ENCODE measurements around the gene SDHA. TPM values are rescaled to one million over a fixed set of nuclear protein-coding genes. Genes with fewer than 3 reads are reported as not detected.

Gene SDHA
- total and polyA plus RNA-seq, 2 of the 8 experiments (the other 6 are each of a cell fraction or from before 2014, with no cell fraction given) = 59.7 to 87.3 TPM

DNA sequence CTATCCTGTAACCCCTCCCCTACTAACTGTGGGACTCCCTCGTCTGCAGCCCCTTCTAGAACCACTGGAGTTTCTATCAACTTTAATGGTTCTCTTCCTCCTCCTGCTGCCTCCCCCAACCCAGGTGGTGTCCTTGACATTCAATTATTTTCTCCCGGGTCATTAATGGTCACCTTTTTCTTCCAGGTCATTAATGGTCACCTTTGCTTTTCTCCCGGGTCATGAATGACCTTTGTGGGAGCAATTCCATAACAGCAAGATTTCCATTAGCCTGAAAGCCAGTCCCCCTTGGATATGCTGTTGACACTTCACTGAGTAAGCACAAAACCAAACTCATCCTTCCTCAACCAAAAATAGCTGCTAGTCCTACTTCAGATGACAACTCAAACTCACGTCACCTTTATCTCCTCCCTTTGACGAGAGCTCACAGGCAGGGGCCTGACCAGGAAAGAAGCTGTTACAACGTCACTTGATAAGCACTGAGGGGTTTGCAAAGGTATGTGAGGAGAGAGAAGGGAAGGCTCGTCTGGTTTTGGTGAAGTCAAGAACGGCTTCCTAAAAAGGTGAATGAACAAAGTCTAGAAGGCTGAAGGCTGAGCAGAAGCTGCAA lies 11.1 kb upstream of the SDHA start (continued):
- no peak for TF ChIP-seq CHD7 (IDR thresholded peaks at IDR 0.05; ENCODE audit: insufficient replicate concordance, low read length)
- TF ChIP-seq, protein P1, sequence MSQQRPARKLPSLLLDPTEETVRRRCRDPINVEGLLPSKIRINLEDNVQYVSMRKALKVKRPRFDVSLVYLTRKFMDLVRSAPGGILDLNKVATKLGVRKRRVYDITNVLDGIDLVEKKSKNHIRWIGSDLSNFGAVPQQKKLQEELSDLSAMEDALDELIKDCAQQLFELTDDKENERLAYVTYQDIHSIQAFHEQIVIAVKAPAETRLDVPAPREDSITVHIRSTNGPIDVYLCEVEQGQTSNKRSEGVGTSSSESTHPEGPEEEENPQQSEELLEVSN (IDR thresholded peaks at IDR 0.05) = no peak
- TF ChIP-seq, protein P2, sequence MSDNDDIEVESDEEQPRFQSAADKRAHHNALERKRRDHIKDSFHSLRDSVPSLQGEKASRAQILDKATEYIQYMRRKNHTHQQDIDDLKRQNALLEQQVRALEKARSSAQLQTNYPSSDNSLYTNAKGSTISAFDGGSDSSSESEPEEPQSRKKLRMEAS (IDR thresholded peaks at IDR 0.05) = no peak
